Endodermal cell (in vitro differentiated cells): ENCODE measurements around the gene ZFP14. TPM values are rescaled to one million over a fixed set of nuclear protein-coding genes. Genes with fewer than 3 reads are reported as not detected.

ENCODE experiments used
- total RNA-seq, 2 donors: library from RNA; stranded (reverse); fragmentation: NEBNext Ultra II Directional in 1 of 2; extraction: Animal tissue kit (Norgen Biotek cat#: 25700) in 1 of 2; gene quantifications; 2 replicates in 1 of 2; 3 replicates in 1 of 2; pipeline ENCODE4 v1.2.1, GENCODE V29; 2021

ZFP14 gene
- total RNA-seq, 2 donors from 2014 or later: 9.2 to 11.1 TPM

Other genes with a start within 250 kb of the ZFP14 start
- 100 to 1,000 TPM; 633 to 714 TPM for gene CAPNS1, start 239.1 kb downstream of the ZFP14 start, total RNA-seq
- gene COX7A1, start 226.8 kb downstream of the ZFP14 start, total RNA-seq: 1 to 10 TPM; 1.4 to 2.4 TPM
- gene ZNF565, start 164.5 kb downstream of the ZFP14 start, total RNA-seq: 1 to 10 TPM; 1.6 to 2.7 TPM
- 100 to 1,000 TPM; 105 to 128 TPM for gene ZNF146, start 164.1 kb downstream of the ZFP14 start, total RNA-seq
- 10 to 100 TPM; 16.0 to 21.6 TPM for gene ZFP82, start 39.4 kb upstream of the ZFP14 start, total RNA-seq
- gene ZNF566, start 110.4 kb upstream of the ZFP14 start, total RNA-seq: 10 to 100 TPM; 10.8 to 13.2 TPM
- gene ZNF260, start 149.1 kb upstream of the ZFP14 start, total RNA-seq: 10 to 100 TPM; 47.3 to 56.3 TPM
- gene ZNF529, start 194.1 kb upstream of the ZFP14 start, total RNA-seq: 10 to 100 TPM; 14.6 to 20.4 TPM
- gene ZNF382, start 226.1 kb upstream of the ZFP14 start, total RNA-seq: 10 to 100 TPM; 11.1 to 13.5 TPM